H1 (cell line): Measurements from ENCODE around the gene ANXA8. TPM values are rescaled to one million over a fixed set of nuclear protein-coding genes. Genes with fewer than 3 reads are reported as not detected.

Source experiments
- CTCF ChIA-PET: fragments of 300-600 bp; sonication (Branson Sonifier 250); formaldehyde crosslinking; loops from one replicate; lab custom pipeline; 2021; ENCODE audit not compliant: partially characterized antibody; lab: Charles Lee
- POLR2A ChIA-PET: fragments of 300-600 bp; sonication (Branson Sonifier 250); formaldehyde crosslinking; loops from one replicate; lab custom pipeline; 2021; ENCODE audit warnings: inconsistent platforms; ENCODE audit not compliant: partially characterized antibody; lab: Charles Lee
- DNase-seq, 2 experiments: peaks; one replicate each; pipeline versions ENCODE4 v3.0.0 to v3.0.0-alpha.2; 2010 to 2022; ENCODE audit warnings: low spot score in 2 of 2, low read depth in 1 of 2, mixed read lengths in 1 of 2
- FAIRE-seq: peaks from 2 replicates; lab custom pipeline; 2011; peaks lifted over from hg19 to GRCh38; lab: Jason Lieb, UNC
- H2AFZ ChIP-seq: 2 replicates; pipeline ENCODE4 v1.8.1; 2012; ENCODE audit warnings: low read length, inconsistent platforms
- H2AK5ac ChIP-seq: 2 replicates; pipeline ENCODE4 v1.6.1; 2013; ENCODE audit warnings: low read depth, low read length
- H2BK120ac ChIP-seq: replicated peaks from 2 replicates; pipeline ENCODE3; 2013; ENCODE audit warnings: low read depth, low read length, inconsistent platforms
- H2BK12ac ChIP-seq: 2 replicates; pipeline ENCODE4 v1.6.1; 2013; ENCODE audit warnings: low read depth, low read length
- H2BK15ac ChIP-seq: 2 replicates; pipeline ENCODE4 v1.6.1; 2013; ENCODE audit warnings: low read length
- H2BK20ac ChIP-seq: 2 replicates; pipeline ENCODE4 v1.6.1; 2013; ENCODE audit warnings: low read length
- H2BK5ac ChIP-seq: 2 replicates; pipeline ENCODE4 v1.6.1; 2013; ENCODE audit warnings: low read depth, low read length
- H3K14ac ChIP-seq: 2 replicates; pipeline ENCODE4 v1.6.1; 2013; ENCODE audit warnings: inconsistent platforms; ENCODE audit not compliant: insufficient read length
- H3K18ac ChIP-seq: 2 replicates; pipeline ENCODE4 v1.6.1; 2013; ENCODE audit warnings: low read length; ENCODE audit errors: extremely low read depth
- H3K23ac ChIP-seq: 2 replicates; pipeline ENCODE4 v1.6.1; 2013; ENCODE audit warnings: inconsistent platforms; ENCODE audit not compliant: insufficient read length
- H3K23me2 ChIP-seq: 2 replicates; pipeline ENCODE4 v1.6.1; 2013; ENCODE audit warnings: low read depth, low read length
- H3K27ac ChIP-seq: 2 replicates; pipeline ENCODE4 v1.6.1; 2011; ENCODE audit warnings: low read depth, low read length, inconsistent platforms
- H3K27me3 ChIP-seq, 4 experiments: replicated peaks in 1 of 4; 1 replicate in 1 of 4; 2 replicates in 3 of 4; pipeline versions ENCODE4 v1.6.1 to v1.8.1; 2011 to 2013; ENCODE audit warnings: low read length in 3 of 4, mild to moderate bottlenecking in 3 of 4, inconsistent platforms in 2 of 4, mixed read lengths in 2 of 4, moderate library complexity in 1 of 4; ENCODE audit not compliant: control insufficient read depth in 3 of 4, insufficient read depth in 3 of 4; ENCODE audit errors: extremely low read depth in 1 of 4
- H3K36me3 ChIP-seq, 4 experiments: 2 replicates each; pipeline versions ENCODE4 v1.6.1 to v1.8.1; 2011 to 2013; ENCODE audit warnings: mild to moderate bottlenecking in 4 of 4, low read length in 3 of 4, moderate library complexity in 2 of 4, control low read depth in 1 of 4, inconsistent platforms in 1 of 4; ENCODE audit not compliant: insufficient read depth in 4 of 4, control insufficient read depth in 2 of 4
- H3K4ac ChIP-seq: replicated peaks from 2 replicates; pipeline ENCODE3; 2013; ENCODE audit warnings: low read length, low read depth, mixed read lengths, inconsistent platforms; ENCODE audit not compliant: insufficient read length
- H3K4me1 ChIP-seq, 4 experiments: replicated peaks in 1 of 4; 1 replicate in 1 of 4; 2 replicates in 3 of 4; pipeline versions ENCODE4 v1.6.1 to v1.8.1; 2011 to 2013; ENCODE audit warnings: low read length in 3 of 4, inconsistent platforms in 2 of 4, mixed read lengths in 1 of 4; ENCODE audit not compliant: insufficient read depth in 4 of 4, control insufficient read depth in 3 of 4
- H3K4me2 ChIP-seq, 2 experiments: 2 replicates each; pipeline versions ENCODE4 v1.6.1 to v1.8.1; 2011 to 2013; ENCODE audit warnings: low read depth in 2 of 2, low read length in 2 of 2, control low read depth in 1 of 2, inconsistent platforms in 1 of 2, mild to moderate bottlenecking in 1 of 2; ENCODE audit not compliant: insufficient read depth in 1 of 2
- H3K4me3 ChIP-seq, 4 experiments: fragments of 200-600, 300-600 bp in 1 of 4; sonication (generic), shearing (Covaris generic), sonication (Bioruptor Twin) in 1 of 4; 2 replicates each; pipeline versions ENCODE4 v1.5.1 to v1.8.1; 2011 to 2016; ENCODE audit warnings: low read length in 4 of 4, low read depth in 3 of 4, control low read depth in 2 of 4, inconsistent platforms in 2 of 4, mild to moderate bottlenecking in 2 of 4, mixed read lengths in 1 of 4, moderate library complexity in 1 of 4; ENCODE audit not compliant: insufficient read depth in 2 of 4; ENCODE audit errors: extremely low read depth in 1 of 4
- H3K56ac ChIP-seq: replicated peaks from 2 replicates; pipeline ENCODE3; 2013; ENCODE audit warnings: low read depth, mild to moderate bottlenecking, mixed read lengths, low read length, inconsistent platforms; ENCODE audit not compliant: insufficient read length
- H3K79me1 ChIP-seq: 2 replicates; pipeline ENCODE4 v1.6.1; 2013; ENCODE audit warnings: low read depth, low read length, control low read depth
- H3K79me2 ChIP-seq, 2 experiments: 2 replicates each; pipeline versions ENCODE4 v1.6.1 to v1.8.1; 2012 to 2013; ENCODE audit warnings: low read length in 2 of 2, mild to moderate bottlenecking in 2 of 2, inconsistent platforms in 1 of 2; ENCODE audit not compliant: insufficient read depth in 2 of 2, control insufficient read depth in 1 of 2
- H3K9ac ChIP-seq, 4 experiments: replicated peaks in 1 of 4; 1 replicate in 1 of 4; 2 replicates in 3 of 4; pipeline versions ENCODE4 v1.6.1 to v1.8.1; 2011 to 2013; ENCODE audit warnings: low read depth in 3 of 4, low read length in 3 of 4, control low read depth in 2 of 4, mild to moderate bottlenecking in 2 of 4, moderate library complexity in 2 of 4, inconsistent platforms in 1 of 4; ENCODE audit errors: extremely low read depth in 1 of 4
- H3K9me3 ChIP-seq, 2 experiments: 2 replicates each; pipeline versions ENCODE4 v1.6.1 to v1.8.1; 2012 to 2013; ENCODE audit warnings: mild to moderate bottlenecking in 2 of 2, moderate library complexity in 2 of 2, control low read depth in 1 of 2, inconsistent platforms in 1 of 2, low read depth in 1 of 2, low read length in 1 of 2, mixed read lengths in 1 of 2; ENCODE audit not compliant: insufficient read depth in 2 of 2
- H4K20me1 ChIP-seq, 2 experiments: replicated peaks in 1 of 2; 2 replicates each; pipeline versions ENCODE3 to v1.8.1; 2011 to 2013; ENCODE audit warnings: inconsistent platforms in 2 of 2, low read length in 2 of 2, mild to moderate bottlenecking in 1 of 2; ENCODE audit not compliant: insufficient read depth in 2 of 2, control insufficient read depth in 1 of 2
- H4K5ac ChIP-seq: 2 replicates; pipeline ENCODE4 v1.6.1; 2013; ENCODE audit warnings: low read length, low read depth, mixed read lengths, inconsistent platforms; ENCODE audit not compliant: insufficient read length
- H4K8ac ChIP-seq: 2 replicates; pipeline ENCODE4 v1.8.0; 2013; ENCODE audit warnings: mild to moderate bottlenecking, moderate library complexity, low read length, inconsistent platforms; ENCODE audit not compliant: insufficient read depth; ENCODE audit errors: extremely low read depth
- H4K91ac ChIP-seq: replicated peaks from 2 replicates; pipeline ENCODE3; 2013; ENCODE audit warnings: low read length, mixed read lengths, inconsistent platforms; ENCODE audit not compliant: insufficient read length
- EZH2 ChIP-seq: fragments of 200-600 bp; sonication (generic); IDR thresholded peaks from 2 replicates; pipeline ENCODE4 v1.7.1; 2012; ENCODE audit warnings: low read depth, mild to moderate bottlenecking, moderate library complexity, low read length, inconsistent platforms; ENCODE audit not compliant: severe bottlenecking
- HDAC2 ChIP-seq, 2 experiments: fragments of 300-600 bp in 1 of 2; sonication (generic) in 1 of 2; IDR thresholded peaks; 2 replicates each; pipeline ENCODE4 v1.6.1; 2011 to 2012; ENCODE audit warnings: low read depth in 2 of 2, low read length in 2 of 2, mild to moderate bottlenecking in 2 of 2, moderate library complexity in 2 of 2, borderline replicate concordance in 1 of 2, inconsistent platforms in 1 of 2
- JUND ChIP-seq: IDR thresholded peaks from 2 replicates; pipeline ENCODE4 v1.6.1; 2011; ENCODE audit warnings: mild to moderate bottlenecking, improper control_type of control experiment, low read length
- KDM4A ChIP-seq: IDR thresholded peaks from one replicate; pipeline ENCODE4 v1.7.1; 2012; ENCODE audit warnings: low read depth, mild to moderate bottlenecking, moderate library complexity, low read length, inconsistent platforms; ENCODE audit not compliant: severe bottlenecking
- POLR2A ChIP-seq, 2 experiments: IDR thresholded peaks; 1 replicate in 1 of 2; 2 replicates in 1 of 2; pipeline ENCODE4 v1.6.1; 2011; ENCODE audit warnings: low read depth in 2 of 2, low read length in 2 of 2, mild to moderate bottlenecking in 2 of 2; ENCODE audit errors: control extremely low read depth in 1 of 2
- POU5F1 ChIP-seq: IDR thresholded peaks from 2 replicates; pipeline ENCODE4 v1.6.1; 2011; ENCODE audit warnings: low read depth, mild to moderate bottlenecking, low read length, moderate library complexity
- RXRA ChIP-seq: IDR thresholded peaks from 2 replicates; pipeline ENCODE4 v1.6.1; 2011; ENCODE audit warnings: low read depth, mild to moderate bottlenecking, low read length, moderate library complexity; ENCODE audit not compliant: insufficient read depth
- TBP ChIP-seq: IDR thresholded peaks from 2 replicates; pipeline ENCODE4 v1.6.1; 2011; ENCODE audit warnings: low read depth, low read length, improper control_type of control experiment
- WGBS, 2 experiments: shearing (Covaris generic) in 1 of 2; methylation state at CpG; one replicate each; pipeline versions ENCODE4 v1.1.6 to v1.1.7; 2013 to 2015; ENCODE audit warnings: low lambda C conversion rate in 2 of 2, mixed read lengths in 2 of 2, inconsistent platforms in 1 of 2, low coverage in 1 of 2, missing lambda C conversion rate in 1 of 2; ENCODE audit not compliant: insufficient replicate concordance in 2 of 2, insufficient coverage in 1 of 2, insufficient read length in 1 of 2; ENCODE audit errors: extremely low coverage in 1 of 2, missing lambda C conversion rate in 1 of 2; 5-methylcytosine and 5-hydroxymethylcytosine counted together
- polyA plus RNA-seq, 7 experiments: library from polyadenylated mRNA; depleted of rRNA in 3 of 7; stranded (reverse) in 5 of 7; unstranded in 2 of 7; fragments of >200 nt in 5 of 7; fragments of 200-250 nt in 2 of 7; gene quantifications; 1 replicate in 5 of 7; 2 replicates in 1 of 7; 4 replicates in 1 of 7; pipeline versions ENCODE4 v1.2.1 to v1.2.3, GENCODE V29; 2011 to 2013; ENCODE audit warnings: missing spikeins in 2 of 7, mixed read lengths in 2 of 7
- total RNA-seq: library from RNA; stranded (reverse); fragmentation: NEBNext Ultra II Directional; extraction: Animal tissue kit (Norgen Biotek cat#: 25700); gene quantifications from 2 replicates; pipeline ENCODE4 v1.2.1, GENCODE V29; 2021

Gene ANXA8
- total and polyA plus RNA-seq, 2 of the 8 experiments (the other 6 are each of a cell fraction or from before 2014, with no cell fraction given): 0.15 TPM; not detected in 1

GRCh38 chr10:47451998-47452494 lies 31.9 kb downstream of the ANXA8 start:
- Histone ChIP-seq H2BK5ac (0 out of 2 replicates have a peak overlapping the region, but pooled peaks have one; percentile 35), H3K4me3 (no peak overlapping the region), H3K14ac (no peak overlapping the region), H3K79me2 (no peaks in the 10 kb centered on the region), H2BK20ac (no peak overlapping the region), H3K56ac (no peak overlapping the region), H3K18ac (peak overlapping the region; percentile 19; the same call in 1 of the 2 replicates), H3K27me3 (no peaks in the 10 kb centered on the region), H3K36me3 (no peaks in the 10 kb centered on the region), H3K9ac (no peak overlapping the region), H3K79me1 (no peaks in the 10 kb centered on the region), H2BK12ac (0 out of 2 replicates have a peak overlapping the region, but pooled peaks have one; percentile 39), H3K4me2 (no peak overlapping the region), H2AFZ (0 out of 2 replicates have a peak overlapping the region, but pooled peaks have one; percentile 40), H4K20me1 (peaks cover 0 to 9% of the 10 kb centered on the region in 2 experiments), H3K27ac (no peak overlapping the region), H2BK120ac (no peak overlapping the region), H3K4me1 (peaks cover 0 to 7% (median 3%) of the 10 kb centered on the region in 4 experiments; a peak in 4 of 7 replicates), H3K23ac (no peak overlapping the region), H3K23me2 (peaks cover 13% of the 10 kb centered on the region), H4K5ac (no peak overlapping the region), H4K8ac (no peak overlapping the region), H4K91ac (no peak overlapping the region)
- CTCF ChIA-PET: interaction anchor here (0.8 to 1.3 kb wide), 3 partner anchors 10 to 90 kb away, joined by 3 read pairs; no protein-coding TSS in a partner anchor
- POLR2A ChIA-PET: no interaction called here
- 79% methylated on average over 6 of the region's 7 CpGs; no CpG with 5 or more reads in 1 of the 2 experiments for WGBS, 2 experiments
- TF ChIP-seq EZH2 (no peak), KDM4A (no peak), RXRA (no peak), TBP (no peak), POU5F1 (no peak), JUND (no peak), POLR2A (IDR thresholded peaks at IDR 0.05; ENCODE audit: control extremely low read depth in 1 of 2, low read depth in 2 of 2, low read length in 2 of 2) (no peak), HDAC2 (IDR thresholded peaks at IDR 0.05; ENCODE audit: borderline replicate concordance in 1 of 2, low read depth in 2 of 2, low read length in 2 of 2) (no peak)
- TF ChIP-seq, all 59 proteins: peak for 0
- no peak overlapping the region for H2AK5ac ChIP-seq
- H2BK15ac ChIP-seq: peak overlapping the region; percentile 72; the same call in 1 of the 2 replicates
- no peak for DNase-seq
- H3K4ac ChIP-seq: no peak overlapping the region
- no peak for FAIRE-seq
- no peaks in the 10 kb centered on the region for H3K9me3 ChIP-seq
